ES-I3 (cell line): Measurements from ENCODE around the gene S100A8.

Experiments used
- H3K36me3 ChIP-seq: 2 replicates; pipeline ENCODE4 v1.6.1; 2013; ENCODE audit warnings: mild to moderate bottlenecking, low read length, control low read depth, moderate library complexity; ENCODE audit not compliant: insufficient read depth
- H3K4me1 ChIP-seq: 2 replicates; pipeline ENCODE4 v1.6.1; 2013; ENCODE audit warnings: mild to moderate bottlenecking, control low read depth, low read length; ENCODE audit not compliant: insufficient read depth
- H3K9ac ChIP-seq: 2 replicates; pipeline ENCODE4 v1.6.1; 2013; ENCODE audit warnings: low read depth, mild to moderate bottlenecking, low read length, moderate library complexity
- H3K9me3 ChIP-seq: 2 replicates; pipeline ENCODE4 v1.6.1; 2013; ENCODE audit warnings: mild to moderate bottlenecking, low read length, moderate library complexity; ENCODE audit not compliant: control insufficient read depth, insufficient read depth

Gene S100A8

DNA sequence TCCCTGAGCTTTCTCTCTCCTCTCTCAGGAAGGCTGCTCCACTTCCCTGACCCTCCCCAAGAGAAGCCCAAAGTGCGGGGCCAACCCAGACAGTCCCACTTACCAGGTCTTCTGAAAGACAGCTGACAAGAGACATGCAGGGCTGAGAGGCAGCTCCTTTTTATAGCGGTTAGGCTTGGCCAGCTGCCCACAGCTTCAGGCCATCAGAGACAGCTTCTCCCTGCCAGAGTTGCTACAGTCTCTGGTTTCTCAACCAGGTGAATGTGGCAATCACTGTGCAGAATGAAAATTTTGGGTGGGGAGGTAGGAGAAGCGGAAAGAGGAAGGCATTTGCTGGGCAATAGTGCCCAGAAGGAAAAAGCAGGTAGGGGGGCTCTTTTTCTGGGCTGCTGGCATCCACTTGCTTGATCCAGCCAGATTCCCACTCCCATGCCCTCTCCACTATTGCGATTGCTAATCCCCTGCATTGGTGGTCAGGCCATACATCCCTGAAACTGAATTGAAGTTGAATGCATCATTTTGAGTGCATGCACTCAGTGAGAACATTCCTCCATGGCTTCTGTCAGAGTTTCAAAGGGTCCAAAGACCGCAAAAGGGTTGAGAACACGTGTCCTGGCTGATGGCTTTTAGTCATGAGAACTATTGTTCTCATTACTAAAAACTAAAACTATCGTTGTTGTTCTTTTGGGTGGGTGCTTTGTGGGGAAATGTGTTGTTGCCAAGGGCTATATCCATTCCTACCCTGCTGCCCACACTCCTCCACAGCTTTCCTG is at the start of gene S100A8:
Gene S100A8, minus strand, starts transcription at position 136 of the 773 bp plus-strand sequence. CDS start 538 bp downstream, outside the sequence.
- H3K9me3 ChIP-seq, result no peaks in the 10 kb centered on the region
- H3K9ac ChIP-seq, result no peak within 1 kb of the TSS
- H3K36me3 ChIP-seq, result no peaks in the 10 kb centered on the region

DNA sequence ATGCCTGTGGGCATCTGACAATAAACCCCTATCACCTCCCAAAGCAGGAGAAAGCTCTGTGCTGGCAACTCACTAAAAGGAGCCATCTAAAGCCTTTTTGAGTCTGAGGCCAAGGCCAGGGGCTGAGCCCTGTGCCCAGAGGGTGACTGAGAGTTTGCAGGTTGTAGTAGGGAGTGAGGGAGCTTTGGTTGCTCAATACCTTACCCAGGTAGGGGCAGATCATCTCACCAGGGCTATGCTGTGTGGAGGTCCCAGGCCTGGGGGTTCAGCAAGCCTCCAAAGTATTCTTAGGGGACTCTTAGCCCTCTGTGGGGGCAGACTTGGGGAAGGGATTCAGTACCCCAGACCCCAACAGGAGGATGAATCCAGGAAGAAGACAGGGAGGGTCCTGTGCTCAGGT is 48.4 kb upstream of the S100A8 start:
- Histone ChIP-seq H3K9me3 (no peaks in the 10 kb centered on the region), H3K9ac (no peak overlapping the region), H3K36me3 (no peaks in the 10 kb centered on the region), H3K4me1 (no peaks in the 10 kb centered on the region)

More for the DNA sequence above, at the start of gene S100A8:
- H3K4me1 ChIP-seq, result no peaks in the 10 kb centered on the region

DNA sequence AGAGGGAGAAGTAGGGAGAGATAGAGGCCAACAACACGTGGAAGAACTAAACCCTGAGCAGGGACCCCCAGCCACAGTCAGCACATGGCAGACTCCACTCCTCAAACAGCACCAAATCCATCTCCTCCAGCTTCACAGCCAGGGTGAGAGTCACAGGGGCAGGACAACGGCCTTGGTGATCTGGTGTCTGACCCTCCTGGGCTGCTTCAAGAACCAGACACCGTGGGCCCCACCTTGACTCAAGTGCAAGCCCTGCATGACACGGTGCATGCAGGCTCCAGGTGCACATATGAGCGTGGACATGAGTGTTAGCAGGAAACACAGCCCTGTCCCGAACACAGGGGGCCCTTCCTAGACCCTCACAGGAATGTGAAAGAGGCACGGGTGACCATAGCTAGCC is 47.7 kb upstream of the S100A8 start:
- no peaks in the 10 kb centered on the region for H3K4me1 ChIP-seq
- H3K9ac ChIP-seq, result no peak overlapping the region
- no peaks in the 10 kb centered on the region for H3K9me3 ChIP-seq
- no peaks in the 10 kb centered on the region for H3K36me3 ChIP-seq

DNA sequence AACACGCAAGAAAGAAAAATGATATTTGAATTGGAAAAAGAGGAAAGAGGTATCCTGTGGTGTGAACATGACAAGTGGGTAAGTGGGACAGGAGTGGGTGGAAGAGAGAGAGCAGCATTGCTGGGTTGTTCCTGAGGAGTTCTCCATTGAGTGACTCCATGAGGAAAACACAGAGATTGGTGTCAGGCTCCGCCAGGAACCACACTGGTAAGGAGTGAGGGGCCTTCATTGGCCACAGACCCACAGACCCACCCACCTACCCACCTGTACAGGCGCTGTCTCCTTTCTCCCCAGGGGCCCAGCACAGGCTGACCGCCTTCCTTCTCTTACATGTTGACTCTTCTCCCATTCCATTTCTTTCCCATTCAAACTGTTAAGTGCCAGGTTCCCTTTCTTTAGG is 46.4 kb upstream of the S100A8 start:
- Histone ChIP-seq H3K36me3 (no peaks in the 10 kb centered on the region), H3K4me1 (no peaks in the 10 kb centered on the region), H3K9ac (no peak overlapping the region), H3K9me3 (no peaks in the 10 kb centered on the region)

DNA sequence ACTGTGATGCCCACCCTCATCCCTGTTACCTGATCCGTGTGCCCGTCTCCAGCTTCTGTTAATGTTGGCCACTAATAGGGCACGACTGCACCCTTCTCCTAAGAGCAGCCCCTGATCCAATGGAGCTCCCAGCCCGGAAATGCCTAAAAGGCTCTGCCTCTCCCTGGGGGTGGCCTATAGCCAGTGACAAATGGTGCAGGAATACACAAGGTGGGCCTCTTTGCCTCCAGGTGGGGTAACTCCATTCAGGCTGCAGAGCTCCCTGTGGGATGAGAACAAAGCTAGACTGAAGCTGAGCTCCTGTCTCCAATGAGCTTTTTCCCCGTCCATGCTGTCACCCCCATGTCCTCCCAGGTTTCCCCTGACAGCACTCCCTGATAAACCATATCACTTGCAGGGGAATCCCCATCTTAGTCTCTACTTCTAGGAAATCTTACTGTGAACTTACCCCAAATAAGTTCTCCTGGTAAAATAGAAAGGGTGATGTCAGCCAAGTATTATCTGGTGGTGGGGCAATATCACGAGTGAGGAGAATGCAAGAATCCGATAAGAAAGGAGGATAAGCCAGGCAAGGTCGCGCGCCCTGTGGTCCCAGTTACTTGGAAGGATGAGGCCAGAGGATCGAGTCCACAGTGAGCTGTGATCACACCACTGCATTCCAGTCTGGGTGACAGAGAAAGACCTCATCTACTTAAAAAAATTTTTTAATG is 44.0 kb upstream of the S100A8 start:
- H3K4me1 ChIP-seq, result no peaks in the 10 kb centered on the region
- no peaks in the 10 kb centered on the region for H3K36me3 ChIP-seq
- H3K9me3 ChIP-seq, result no peaks in the 10 kb centered on the region
- H3K9ac ChIP-seq, result no peak overlapping the region

DNA sequence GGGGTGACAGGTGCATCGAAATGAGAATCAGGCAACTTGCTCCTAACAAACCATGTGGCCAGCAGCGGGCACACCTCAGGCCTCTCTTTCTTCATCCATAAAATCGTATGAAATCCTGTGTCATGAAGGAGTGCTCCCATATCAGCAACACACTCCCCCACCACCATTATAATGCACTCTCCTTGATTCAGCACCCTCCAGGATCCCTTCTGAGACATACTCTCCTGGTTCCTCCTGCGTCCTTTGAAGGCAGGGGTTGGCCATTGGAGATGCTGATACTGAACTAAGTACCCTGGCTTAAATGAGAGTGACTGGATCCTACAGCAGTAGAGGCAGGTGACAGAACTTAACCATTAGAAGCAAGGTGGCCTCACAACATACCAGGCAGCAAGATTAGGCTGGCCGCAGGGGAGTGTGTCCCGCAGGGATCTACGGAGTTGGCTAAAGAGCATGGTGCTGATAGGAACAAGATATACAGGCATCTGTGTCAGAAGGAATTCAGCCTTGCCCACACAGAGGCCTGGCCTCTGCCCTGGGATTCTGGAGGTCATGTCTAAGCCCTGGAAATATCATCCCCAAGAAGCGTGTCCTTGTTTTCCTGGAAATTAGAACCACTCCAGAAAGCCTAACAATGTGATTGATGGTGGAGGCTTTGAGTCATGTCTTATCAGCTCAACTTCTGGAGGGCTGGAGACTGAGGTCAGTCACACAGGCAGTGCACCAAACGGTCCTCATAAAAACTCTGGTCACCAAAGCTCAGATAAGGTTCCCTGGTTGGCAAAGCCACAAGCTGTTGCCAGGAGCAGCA is 42.2 kb upstream of the S100A8 start:
- H3K9ac ChIP-seq, result no peak overlapping the region
- no peaks in the 10 kb centered on the region for H3K4me1 ChIP-seq
- no peaks in the 10 kb centered on the region for H3K36me3 ChIP-seq
- H3K9me3 ChIP-seq, result no peaks in the 10 kb centered on the region

DNA sequence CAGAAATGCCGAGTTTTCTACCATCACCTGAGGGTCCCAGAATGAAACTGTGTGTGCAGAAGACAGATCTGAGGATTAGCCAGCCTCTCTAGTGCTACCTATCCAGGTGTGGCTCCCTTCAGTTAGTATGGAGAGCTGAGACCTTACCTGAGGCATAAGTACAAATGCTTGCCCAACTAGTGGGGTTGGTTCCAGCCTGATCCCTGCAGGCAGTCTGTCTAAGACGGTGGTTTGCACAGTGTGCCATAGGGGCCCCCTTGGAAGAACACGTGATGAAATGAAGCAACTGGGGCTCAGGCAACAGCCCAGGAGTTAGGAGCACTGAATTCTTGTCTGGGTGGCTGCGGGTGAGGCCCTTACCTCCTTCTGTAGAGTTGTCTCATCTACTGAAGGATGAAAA is 41.1 kb upstream of the S100A8 start:
- Histone ChIP-seq H3K4me1 (no peaks in the 10 kb centered on the region), H3K9me3 (no peaks in the 10 kb centered on the region), H3K9ac (no peak overlapping the region), H3K36me3 (no peaks in the 10 kb centered on the region)

DNA sequence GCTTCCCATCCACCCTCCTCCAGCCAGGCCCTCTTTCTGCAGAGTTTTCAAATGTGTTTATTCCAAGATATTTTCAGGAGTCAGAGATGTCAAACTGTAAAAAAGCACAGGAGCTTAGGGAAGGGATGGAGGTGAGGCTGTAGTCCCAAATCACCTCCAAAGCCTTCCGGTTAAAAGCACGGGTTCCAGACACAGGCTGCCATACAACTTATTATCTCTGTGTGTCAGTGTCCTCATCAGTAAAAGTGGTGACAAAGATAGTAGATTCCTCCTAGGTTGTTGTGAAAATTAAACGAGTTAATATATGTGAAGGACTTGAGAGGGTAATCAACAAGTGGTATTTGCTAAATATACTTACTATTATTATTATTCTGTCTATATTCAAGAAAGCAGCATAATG is 40.6 kb upstream of the S100A8 start:
- no peaks in the 10 kb centered on the region for H3K36me3 ChIP-seq
- H3K9me3 ChIP-seq, result no peaks in the 10 kb centered on the region
- no peak overlapping the region for H3K9ac ChIP-seq
- no peaks in the 10 kb centered on the region for H3K4me1 ChIP-seq

DNA sequence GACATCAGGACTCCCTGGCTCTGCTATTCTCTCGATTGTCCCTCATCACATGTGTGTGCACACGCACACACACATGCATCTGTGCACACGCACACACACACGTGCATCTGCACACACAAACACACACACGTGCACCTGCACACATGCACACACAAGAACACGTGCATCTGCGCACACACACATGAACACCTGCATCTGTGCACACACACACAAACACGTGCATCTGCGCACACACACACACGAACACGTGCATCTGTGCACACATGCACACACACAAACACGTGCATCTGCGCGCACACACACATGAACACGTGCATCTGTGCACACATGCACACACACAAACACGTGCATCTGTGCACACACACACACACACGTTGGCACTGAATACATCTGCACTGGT is 40.1 kb upstream of the S100A8 start:
- H3K9ac ChIP-seq, result no peak overlapping the region
- H3K36me3 ChIP-seq, result no peaks in the 10 kb centered on the region
- H3K4me1 ChIP-seq, result no peaks in the 10 kb centered on the region
- H3K9me3 ChIP-seq, result no peaks in the 10 kb centered on the region

DNA sequence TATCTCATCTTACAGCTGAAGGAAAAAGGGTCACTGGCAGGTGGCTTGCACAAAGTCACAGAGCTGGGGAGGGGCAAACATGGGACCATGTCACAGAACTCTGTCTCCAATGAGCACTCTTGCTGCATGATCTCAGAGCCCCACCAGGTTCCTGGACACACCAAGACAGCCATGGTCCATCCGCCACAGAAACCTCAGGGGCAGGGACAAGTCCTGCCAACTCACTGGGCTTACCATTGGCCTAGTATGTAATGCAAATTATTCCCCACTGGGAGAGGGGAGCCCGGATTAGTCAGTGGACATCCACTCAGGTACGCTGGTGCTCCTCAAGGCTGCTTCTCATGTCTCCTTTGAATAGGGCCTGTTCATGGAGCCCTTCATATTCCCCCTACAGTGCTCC is 39.7 kb upstream of the S100A8 start:
- Histone ChIP-seq H3K9ac (no peak overlapping the region), H3K36me3 (no peaks in the 10 kb centered on the region), H3K4me1 (no peaks in the 10 kb centered on the region), H3K9me3 (no peaks in the 10 kb centered on the region)

DNA sequence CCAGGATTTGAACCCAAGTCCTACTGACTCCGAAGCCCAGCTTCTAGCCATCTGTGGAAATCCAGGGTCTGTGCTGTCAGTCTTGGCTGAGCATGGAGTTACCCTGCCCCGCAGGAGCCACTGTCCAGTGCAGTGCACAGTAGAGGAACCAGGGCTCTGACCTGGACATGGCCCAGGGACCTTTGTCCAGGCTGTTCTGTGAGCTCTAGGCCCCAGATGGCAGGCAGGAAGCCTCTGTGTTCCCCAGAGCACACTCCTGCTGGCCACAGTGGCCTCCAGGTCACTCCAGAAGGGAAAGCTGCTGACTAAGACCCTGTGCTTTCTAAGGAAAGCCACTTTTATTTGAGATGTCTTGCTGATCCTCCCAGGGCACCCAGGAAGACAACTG is 39.3 kb upstream of the S100A8 start:
- Histone ChIP-seq H3K36me3 (no peaks in the 10 kb centered on the region), H3K9ac (no peak overlapping the region), H3K4me1 (no peaks in the 10 kb centered on the region), H3K9me3 (no peaks in the 10 kb centered on the region)

DNA sequence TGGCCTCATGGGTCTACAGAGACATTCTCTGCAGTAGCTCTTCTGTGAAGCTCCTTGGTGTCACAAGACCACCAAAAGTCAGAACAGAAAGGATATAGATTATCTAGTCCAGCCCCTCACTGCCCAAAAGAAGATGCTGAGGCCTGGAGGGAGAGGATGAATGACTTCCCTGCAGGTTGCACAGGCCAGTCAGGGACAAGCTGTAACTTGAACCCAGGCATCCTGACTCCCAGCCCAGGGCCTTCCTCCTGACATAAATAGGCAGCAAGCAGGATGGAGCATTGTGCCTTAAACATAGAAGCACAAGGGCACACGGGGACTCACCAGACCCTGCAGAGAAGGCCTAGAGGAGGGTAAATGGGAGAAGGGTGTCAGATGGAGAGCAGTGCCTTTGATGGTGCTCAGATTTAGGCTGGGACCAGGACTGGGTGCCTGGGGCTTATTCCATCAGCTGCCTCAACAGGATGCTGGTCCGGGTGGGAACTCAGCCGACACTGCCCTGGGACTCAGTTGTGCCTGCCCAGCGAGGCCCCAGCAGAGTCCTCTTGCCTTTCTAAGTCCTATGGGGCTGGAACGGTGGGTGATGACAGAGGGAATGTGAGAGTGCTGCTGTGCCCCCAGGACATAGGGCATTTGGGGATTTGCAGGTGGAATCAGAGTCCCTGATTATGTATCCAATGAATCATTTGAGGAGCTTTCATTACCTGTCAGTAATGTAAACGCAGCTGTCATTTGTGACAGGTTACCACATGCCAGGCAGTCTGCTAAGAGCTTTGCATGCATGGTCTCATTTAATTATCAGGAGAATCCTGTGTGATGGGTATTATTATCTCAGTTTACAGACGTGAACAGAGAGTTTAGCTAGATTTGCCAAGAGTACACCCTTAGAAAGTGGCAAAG is 38.6 kb upstream of the S100A8 start:
- no peaks in the 10 kb centered on the region for H3K4me1 ChIP-seq
- no peaks in the 10 kb centered on the region for H3K36me3 ChIP-seq
- H3K9ac ChIP-seq, result no peak overlapping the region
- H3K9me3 ChIP-seq, result no peaks in the 10 kb centered on the region

DNA sequence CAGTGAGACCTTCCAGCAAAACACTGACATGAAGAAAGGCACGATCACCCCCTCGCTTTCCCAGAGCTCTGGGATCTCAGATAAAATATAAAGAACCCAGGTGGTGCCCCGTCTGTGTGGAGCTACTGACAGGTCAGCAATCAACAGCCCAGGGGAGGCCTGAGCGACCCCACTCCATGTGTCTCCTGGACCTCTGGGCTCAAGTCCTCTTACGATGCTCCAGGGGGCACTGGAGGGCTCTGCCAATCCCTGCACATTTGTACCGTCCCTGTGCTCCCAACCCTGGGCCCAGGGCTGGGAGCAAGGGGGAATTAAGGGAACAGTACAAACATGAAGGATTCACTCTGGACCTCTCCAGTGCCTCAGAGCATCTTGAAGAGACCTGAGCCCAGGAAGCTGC is 37.9 kb upstream of the S100A8 start:
- Histone ChIP-seq H3K36me3 (no peaks in the 10 kb centered on the region), H3K9me3 (no peaks in the 10 kb centered on the region), H3K9ac (no peak overlapping the region), H3K4me1 (no peaks in the 10 kb centered on the region)

DNA sequence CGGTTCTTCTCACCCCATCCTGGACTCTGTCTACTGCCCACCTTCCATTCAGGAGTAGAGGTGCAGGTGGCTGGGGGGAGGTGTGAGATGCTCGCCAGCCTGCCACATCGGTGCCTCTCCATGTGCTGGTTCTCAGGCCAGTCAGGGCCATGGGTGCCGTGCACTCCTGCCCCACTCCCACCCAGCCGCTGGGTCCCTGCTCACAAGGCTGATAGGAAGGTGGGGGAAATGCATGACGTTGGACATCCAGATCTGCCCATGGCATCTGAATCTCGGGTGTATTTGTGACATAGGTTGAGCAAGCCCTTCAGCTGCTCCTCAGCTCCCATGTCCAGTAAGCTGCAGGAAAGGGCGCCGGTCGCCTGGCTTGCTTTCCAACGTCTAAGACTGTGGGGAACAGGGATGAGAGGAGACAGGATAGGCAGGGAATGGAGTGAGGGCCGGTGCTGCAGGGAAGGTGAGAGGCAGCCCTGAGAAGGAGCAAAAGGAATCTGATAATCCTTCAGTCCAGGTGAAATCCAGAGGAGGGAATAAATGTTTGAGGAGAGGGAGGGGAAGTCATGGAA is 37.3 kb upstream of the S100A8 start:
- H3K4me1 ChIP-seq, result no peaks in the 10 kb centered on the region
- H3K9ac ChIP-seq, result no peak overlapping the region
- H3K9me3 ChIP-seq, result no peaks in the 10 kb centered on the region
- no peaks in the 10 kb centered on the region for H3K36me3 ChIP-seq
